ENCODE results near the gene TTLL13.

- no peak for TF ChIP-seq CTCF (IDR thresholded peaks at IDR 0.05)
- no peak for TF ChIP-seq POLR2A (IDR thresholded peaks at IDR 0.05)
Observed at GRCh38 chr15:90300541-90300940, 51.2 kb downstream of the TTLL13 start.

Measured in right lobe of liver (tissue), 4 donors.